Eye (tissue), 1 donor: ENCODE data around the gene CEP120.
"Not testable (repeated sequence)": the region's sequence is repeated elsewhere in the genome, so short reads cannot be mapped to it uniquely, and the experiment has no call there.

Source experiments
- DNase-seq: peaks from one replicate; pipeline ENCODE4 v3.0.0-alpha.2; 2015

The CEP120 gene

GRCh38 chr5:123371575-123372179 lies 51.5 kb downstream of the CEP120 start:
- peak; percentile 65 for DNase-seq

DNA sequence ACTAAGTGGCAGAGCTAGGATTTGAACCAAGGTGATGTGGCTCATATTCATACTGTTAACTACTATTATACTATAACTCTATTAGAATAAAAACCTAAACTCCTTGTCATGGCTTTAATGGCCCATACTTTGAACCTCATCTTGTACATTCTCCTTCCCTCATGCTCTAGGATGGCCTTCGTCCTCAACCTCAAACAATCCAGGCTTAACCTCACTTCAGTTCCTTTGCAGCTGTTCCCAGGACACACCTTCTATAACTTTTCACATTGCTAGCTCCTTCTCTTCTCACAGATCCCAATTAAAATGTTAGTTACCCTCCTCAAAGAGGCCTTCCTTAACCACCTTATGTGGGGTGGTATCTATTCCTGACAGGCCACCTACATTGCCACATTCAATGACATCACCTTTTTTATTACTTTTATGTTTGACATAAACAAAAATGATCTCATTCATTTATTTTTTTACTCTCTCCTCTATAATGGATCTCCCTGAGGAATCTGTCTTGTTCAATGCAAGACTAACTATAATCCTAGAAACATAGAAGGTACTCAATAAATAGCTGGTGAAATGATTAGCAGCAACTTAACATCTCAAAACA lies 53.7 kb downstream of the CEP120 start:
- no peak for DNase-seq

DNA sequence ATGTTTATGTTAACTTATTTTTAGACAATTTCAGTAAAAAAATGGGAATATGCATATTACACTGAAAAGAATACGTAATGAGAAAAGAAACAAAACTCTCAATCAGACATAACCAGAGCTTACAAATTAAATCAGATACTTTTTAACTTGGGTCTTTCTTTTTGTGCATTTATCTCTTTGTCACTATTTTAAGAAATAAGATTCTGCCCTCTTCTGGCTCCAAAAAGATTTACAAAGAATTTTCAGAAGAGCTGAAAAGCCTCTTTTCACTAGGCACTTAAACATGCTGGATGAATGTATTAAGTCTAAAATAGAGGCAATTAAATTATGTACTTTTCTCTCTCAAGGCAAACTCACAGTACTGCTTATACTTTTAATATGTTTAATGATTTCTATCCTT lies 55.5 kb downstream of the CEP120 start:
- DNase-seq = peak; percentile 34

DNA sequence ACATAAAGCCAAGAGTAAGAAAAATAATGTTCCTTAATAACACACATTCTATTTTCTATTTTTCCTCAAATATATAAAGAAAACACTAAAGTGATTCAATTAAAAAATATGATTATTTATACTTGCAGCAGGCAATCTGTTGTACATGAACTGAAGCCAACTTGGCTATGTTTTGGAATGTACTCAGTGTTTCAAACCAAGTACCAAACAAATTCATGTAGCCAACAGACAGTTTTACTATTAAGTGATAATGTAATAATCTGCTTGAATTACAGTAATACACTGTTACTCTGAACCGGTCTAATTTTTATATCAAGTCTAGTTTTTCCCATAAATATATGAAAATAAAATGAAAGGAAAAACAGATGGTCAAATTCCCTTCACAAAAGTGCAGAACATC lies 58.0 kb downstream of the CEP120 start:
- no peak for DNase-seq

DNA sequence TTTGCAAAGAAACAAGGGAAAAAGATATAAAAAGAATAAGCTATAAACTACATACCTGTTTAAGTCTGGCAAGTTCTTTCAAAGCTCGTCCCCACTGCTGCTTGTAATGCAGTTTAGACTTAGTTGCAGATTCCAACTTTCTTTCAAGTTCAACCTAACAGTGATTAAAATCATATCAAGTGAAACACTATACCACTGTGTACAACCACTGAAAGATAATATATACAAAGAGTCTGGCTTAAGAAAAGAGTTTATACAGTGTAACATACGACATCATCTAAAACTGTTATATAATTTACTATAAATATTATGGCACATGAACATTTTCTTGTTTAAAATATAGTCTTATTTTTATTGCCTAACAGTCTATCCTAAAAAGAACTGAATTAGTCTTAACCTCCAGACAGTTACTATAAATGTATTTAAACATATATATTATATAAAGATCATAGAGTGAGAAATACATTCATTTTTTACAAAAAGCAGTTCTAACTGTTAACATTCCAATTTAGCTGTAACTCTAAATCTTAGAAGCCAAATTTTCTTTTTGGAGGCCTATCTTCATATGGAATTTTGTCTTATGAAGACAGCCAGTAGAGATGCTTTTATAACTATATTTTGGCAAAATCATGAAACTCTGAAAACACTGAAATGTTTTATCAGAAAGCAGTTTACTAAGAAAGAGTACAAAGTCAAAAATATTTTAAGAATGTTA lies 58.6 kb downstream of the CEP120 start:
- DNase-seq = no peak

DNA sequence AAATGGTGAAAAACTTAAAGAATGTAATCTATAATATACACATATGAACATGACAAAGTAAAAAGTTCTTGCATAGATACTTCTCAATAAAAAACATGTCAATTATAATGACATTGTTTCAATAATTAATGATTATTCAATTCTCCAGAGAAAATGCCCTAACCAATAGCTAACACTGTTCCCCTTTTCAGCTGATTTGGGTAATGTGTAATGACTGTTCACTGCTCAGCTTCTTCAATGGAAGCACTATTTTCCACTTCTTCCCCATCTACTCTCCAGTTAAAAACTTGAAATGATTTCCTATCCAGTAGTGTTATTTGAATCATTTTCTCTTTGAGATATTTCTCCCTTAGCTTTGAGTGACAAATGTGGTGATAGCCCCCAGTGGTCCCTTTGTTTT lies 62.3 kb downstream of the CEP120 start:
- no peak for DNase-seq

GRCh38 chr5:123360201-123360571 lies 63.0 kb downstream of the CEP120 start:
- DNase-seq = no peak

DNA sequence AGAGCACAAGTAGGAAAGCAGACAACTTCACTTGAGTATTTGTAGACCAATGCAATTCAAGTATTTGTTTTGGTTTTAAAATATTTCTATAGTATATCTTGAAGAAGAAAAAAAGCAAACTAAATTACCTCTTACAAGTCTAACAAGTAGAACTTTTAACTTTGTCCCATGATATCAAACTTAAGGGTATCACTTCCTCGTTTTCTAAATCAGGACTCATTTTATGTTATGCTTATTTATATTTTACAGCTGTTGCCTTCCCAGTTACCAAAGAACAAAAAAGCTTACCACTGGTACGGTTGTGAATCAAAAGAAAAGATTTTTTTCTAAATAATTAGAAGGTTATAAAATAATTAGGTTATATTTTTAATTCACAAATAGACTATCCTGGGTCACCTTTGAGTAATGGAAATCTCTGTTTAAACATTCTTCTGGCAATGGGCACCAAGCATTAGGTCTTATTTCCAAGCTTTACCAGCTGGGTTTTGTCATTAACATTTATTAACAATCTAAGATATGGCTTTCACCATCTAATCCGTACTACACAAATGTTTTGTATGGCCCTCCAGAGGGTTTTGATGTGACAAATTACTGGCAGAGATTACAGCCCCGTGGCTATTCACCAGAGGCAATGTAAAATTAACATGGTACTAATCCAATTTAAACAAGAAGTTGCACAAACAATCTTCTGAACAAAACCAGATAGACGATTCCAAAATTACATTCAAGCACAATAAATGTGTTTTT lies 63.6 kb downstream of the CEP120 start:
- DNase-seq = no peak

DNA sequence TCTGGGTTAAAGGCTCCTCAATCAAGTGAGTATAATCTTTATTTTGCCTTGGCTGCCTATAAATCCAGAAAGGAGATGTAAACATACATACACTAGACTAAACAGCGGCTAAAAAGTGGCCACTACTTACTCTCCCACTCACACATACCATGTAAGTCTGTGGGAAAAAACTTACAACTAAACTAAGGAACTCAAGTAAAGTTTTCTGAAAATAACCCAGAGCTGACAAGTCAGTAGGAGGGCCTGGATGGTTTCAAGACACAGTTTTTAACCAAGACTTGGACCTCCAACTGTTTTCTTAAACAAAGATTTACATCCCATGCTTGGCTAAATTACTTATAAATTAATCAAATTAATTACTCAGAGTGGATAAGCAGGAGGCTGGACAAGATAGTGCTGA lies 64.5 kb downstream of the CEP120 start:
- no peak for DNase-seq

GRCh38 chr5:123358304-123358703 lies 64.9 kb downstream of the CEP120 start:
- DNase-seq = no peak

- no peak for DNase-seq
Observed at GRCh38 chr5:123351820-123352219, 71.4 kb downstream of the CEP120 start.

- DNase-seq = no peak
Observed at GRCh38 chr5:123351240-123351639, 72.0 kb downstream of the CEP120 start.

- no peak for DNase-seq
Observed at GRCh38 chr5:123350742-123351141, 72.5 kb downstream of the CEP120 start.

DNA sequence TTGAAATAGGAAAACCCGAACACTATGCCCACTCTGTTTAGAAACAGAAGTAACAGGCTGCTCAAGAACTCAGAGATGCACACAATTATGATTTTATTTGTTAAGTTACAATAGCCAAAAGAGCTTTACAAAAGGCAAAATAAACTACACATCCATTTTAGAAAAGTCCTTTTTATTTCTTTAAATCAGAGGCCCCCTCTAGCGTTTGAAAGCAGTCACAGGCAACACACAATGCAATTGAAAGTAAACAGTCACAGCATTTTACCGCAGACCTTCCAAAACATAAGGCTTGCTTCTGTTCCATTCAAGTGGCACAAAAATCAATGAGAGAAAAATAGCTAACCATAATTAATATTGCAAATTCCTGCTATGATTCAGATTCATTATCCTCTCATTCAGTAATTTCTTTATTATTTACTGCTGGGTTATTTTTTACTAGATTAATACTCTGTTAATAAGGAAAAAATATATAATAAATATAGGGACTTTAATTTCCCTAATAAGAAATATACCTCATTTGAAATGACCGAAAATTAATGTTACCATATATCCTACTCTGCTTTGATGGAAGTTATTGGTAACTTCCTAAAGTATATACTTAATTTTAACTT lies 78.3 kb downstream of the CEP120 start:
- DNase-seq = peak; percentile 67

DNA sequence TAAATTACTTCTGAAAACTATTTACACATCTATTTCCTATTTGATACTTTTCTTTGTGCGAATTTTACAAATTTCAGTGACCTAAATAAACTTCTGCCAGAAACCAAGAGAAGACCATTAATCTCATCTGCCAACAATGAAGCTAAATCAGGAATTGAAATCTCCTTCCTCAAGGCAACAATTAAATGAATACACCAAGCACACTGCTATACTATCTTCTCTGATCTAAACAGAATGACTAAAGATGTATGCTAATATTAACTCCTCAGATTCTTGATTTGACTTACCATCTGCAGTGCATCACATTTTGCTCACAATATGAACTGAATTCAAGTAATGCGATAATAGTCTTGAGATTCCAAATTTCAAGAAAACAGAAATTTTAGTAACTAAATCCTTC lies 82.3 kb downstream of the CEP120 start:
- DNase-seq = no peak

- not testable (repeated sequence) for DNase-seq
Observed at GRCh38 chr5:123308377-123308776, 114.8 kb downstream of the CEP120 start.

DNA sequence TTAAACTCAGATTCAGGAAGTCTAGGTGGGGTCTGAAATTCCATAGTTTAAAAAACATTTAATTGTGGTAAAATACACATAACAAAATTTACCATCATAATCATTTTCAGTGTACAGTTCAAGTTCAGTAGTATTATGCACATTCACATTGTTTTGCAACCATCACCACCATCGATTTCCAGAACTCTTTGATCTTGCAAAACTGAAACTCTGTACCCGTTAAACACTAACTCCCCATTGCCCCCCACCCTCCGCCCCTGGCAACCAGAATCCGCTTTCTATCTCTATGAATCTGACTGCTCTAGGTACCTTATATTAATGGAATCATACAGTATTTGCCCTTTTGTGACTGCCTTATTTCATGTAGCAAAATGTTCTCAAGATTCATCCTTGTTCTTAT lies 117.5 kb downstream of the CEP120 start:
- no peak for DNase-seq

- no peak for DNase-seq
Observed at GRCh38 chr5:123304777-123305316, 118.4 kb downstream of the CEP120 start.

DNA sequence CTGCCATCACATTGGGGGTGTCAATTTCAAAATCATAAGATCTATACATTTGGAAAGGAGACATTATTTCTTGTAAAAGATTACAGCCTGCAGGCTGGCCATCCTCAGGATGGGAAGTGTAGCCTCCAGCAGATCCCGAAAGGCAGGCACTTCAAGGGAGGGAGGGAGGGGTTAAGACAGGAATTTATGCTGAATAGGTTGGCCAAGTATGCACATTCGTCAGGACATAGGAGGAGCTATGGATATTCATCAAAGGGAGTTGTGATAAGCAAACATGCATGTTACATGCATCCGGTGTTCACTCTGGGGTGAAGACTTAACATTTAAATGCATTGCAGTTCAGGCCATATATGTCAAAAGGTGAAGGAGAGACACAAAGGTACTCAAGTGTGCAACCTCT lies 119.4 kb downstream of the CEP120 start:
- no peak for DNase-seq

- no peak for DNase-seq
Observed at GRCh38 chr5:123300266-123300665, 122.9 kb downstream of the CEP120 start.

- DNase-seq = no peak
Observed at GRCh38 chr5:123299136-123299535, 124.1 kb downstream of the CEP120 start.

DNA sequence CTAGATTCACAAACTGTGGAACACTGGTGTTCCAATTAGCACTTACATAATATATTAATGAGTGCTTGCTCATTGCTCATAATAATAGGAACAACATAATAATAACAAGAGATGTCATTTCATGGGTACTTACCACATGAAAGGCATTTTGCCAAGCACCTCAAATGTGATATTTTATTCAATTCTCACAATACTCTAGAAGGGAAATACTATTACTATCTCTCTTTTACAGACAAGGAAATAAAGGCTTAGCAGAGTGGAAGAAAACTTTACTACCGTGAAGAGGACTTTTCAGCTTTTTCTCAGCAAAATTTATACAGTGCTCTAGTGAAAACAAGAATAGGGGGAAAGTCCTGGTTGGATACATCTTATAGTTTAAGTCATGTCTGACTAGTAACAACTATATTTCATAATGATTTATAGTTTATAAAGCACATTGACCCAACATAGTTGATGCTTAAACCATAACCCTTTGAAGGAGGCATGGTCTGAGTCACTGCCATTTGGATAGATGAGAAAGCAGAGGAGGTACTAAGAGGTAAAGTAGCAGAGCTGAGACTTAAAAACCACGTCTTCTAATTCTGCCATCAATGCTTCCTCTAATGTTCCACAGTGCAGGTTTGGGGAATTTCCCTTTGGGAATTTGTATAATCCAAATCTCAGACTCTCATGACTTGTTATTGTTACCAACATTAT lies 124.7 kb downstream of the CEP120 start:
- no peak for DNase-seq
